GM18508 (cell line): ENCODE results near the gene UBR4.

ENCODE experiments used
- ATAC-seq: cut with Tn5 transposase; IDR thresholded peaks from one replicate; pipeline ENCODE4 v1.9.1; 2021; ENCODE audit warnings: moderate number of reproducible peaks; ENCODE audit not compliant: insufficient read depth, unreplicated experiment

The UBR4 gene

GRCh38 chr1:19062258-19063029 is 147.6 kb downstream of the UBR4 start:
- no peak for ATAC-seq

DNA sequence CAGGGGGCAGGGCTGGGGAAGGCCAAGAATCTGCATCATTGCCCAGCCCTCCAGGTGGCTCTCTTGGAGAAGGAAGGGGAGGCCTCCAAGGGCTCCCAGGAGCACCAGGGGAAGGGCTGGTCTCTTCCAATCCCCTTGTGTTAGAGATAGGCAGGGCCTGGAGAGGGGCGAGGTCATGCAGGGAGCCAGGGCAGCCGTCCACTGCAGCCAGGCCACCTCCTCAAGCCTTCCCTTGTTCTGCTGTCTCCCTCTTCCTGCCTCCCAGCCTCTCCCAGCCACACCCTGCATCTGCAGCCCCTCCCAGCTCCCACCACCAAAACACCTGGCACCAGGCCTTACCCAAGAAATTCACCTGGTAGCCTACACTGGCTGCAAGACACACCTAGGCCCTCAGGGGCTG is 148.3 kb downstream of the UBR4 start:
- no peak for ATAC-seq

DNA sequence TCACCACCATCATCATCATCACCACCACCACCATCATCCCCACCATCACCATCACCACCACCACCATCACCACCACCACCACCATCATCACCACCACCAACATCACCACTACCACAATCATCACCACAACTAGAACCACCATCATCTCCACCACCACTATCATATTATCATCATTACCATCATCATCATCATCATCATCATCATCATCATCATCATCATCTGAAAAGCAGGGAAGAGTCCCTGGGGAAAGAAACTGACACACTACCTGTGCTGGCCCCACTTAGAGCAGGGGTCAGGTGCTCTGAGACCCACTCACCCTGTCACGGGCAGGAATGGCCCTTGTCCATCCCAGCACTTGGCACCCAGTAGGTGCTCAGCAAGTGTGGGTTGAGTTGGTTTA is 148.7 kb downstream of the UBR4 start:
- ATAC-seq: no peak

DNA sequence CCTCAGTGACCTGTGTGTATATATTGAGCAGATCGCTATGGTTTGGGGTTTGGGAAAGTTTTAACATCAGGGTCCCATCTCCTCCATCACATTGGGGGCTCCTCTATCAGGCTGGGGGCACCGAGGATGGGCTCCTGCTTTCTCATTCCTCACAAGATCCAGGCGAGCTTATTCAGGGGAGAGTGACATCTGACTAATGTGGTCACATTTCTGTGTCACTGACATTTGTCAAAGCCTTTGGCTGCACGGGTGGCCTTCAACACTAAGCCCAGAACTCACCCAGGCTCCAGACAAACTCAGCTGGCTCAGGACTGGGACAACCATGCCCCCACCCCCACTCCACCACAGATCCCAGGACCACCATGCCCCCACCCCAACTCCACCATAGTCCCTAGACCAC is 150.3 kb downstream of the UBR4 start:
- no peak for ATAC-seq

DNA sequence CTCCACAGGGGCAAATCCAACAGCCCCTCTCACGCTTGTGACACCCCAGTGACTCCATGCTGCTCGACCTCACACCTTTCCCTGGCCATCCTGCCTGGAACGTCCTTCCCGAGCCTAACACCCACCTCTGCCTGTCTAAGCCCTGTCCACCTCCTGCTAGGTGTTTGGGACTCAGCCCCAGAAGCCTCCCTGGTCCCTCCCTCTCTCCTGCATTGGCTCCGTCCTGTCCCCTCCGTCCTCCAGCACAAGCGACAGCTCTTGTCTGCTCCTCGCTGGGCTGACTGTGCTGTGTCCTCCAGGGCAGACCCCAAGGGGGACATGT is 151.6 kb downstream of the UBR4 start:
- ATAC-seq: no peak

DNA sequence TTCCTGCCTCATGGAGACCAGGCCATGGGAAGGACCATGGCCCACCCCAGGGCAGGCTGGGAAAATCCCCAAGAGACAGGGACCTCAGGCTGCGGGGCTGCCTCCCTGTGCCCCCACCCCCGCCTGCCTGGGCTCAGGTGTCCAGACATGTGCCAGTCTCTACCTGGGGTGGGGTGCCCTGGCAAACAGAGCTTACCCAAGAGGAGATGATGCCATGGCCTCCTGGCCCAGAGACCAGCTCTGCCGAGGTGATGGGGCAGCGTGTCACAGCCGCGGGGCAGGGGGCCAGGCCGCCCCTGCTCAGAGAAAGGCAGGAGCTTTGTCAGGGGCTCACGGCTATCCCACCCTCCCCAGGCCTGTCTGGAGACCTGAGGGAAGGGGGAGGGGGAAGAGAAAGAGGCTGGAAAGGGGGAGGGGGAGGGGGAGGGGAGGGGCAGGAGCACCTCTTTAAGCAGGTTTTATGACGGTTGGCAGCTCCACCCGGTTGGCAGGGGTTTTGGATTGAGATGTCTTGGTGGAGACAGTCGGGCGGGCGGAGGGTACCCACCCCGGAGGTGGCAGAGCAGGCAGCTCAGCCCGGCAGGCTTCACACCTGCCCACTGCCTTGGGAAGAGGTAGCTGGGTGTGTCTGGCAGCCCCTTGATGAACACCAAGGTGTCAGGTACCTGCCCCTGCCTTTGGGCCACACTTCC is 152.1 kb downstream of the UBR4 start:
- ATAC-seq: no peak

DNA sequence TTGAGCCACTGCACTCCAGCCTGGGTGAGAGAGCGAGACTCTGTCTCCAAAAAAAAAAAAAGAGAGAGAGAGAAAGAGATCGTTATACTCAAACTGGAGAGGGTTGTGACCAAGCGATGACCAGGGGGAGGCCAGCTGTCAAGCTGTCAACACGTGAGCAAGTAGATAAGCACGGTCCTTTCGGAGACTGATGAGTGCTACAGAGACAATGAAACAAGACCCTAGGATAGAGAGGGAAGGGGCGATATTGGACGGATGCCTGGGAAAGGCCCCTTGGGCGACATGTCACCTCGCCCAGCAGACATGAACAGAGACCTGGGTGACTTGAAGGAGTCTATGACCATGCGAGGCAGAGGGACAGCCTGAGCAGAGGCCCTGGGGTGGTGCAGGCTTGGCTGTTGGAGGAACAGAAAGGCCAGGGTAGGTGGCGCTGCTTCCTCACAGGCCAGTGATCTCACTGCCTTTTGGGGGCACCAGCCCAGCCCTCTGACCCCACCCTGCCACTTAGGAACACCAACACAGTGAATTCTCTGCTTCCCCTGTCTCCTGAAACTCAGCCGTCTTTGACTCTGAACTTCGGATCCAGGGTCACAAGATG is 152.8 kb downstream of the UBR4 start:
- no peak for ATAC-seq

DNA sequence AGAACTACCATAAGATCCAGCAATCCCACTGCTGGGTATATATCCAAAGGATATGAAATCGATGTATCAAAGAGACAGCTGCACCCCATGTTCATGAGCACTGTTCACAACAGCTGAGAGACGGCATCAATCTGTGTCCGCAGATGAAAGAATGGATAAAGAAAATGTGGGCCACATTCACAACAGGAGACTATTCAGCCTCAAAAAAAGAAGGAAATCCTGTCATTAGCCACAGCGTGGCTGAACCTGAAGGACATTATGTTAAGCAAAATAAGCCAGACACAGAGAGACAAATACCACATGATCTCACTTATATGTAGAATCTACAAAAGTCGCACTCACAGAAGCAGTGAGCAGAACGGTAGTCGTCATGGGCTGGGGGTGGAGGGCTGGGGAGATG is 154.4 kb downstream of the UBR4 start:
- ATAC-seq: no peak

- no peak for ATAC-seq
Observed at GRCh38 chr1:19055001-19055400, 155.1 kb downstream of the UBR4 start.

DNA sequence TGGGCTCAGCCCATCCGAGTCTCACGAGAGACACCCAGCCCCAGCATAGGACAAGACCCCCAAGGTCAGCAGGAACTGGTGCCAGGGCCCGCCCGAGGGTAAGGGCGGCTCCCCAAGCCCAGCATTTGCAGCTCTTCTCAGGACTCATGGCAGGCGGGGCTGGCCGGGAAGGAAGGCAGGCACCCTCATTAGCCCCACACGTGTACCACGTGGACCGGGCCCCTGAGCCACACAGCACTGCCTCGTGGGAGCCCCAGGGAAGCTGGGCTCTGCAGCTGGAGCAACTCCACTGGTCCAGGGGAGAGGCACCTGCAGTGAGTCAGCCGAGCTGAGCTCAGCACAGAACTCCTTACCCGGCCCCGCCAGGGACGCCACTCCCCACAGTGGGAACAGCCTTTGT is 155.8 kb downstream of the UBR4 start:
- no peak for ATAC-seq

- ATAC-seq: no peak
Observed at GRCh38 chr1:19053486-19053885, 156.6 kb downstream of the UBR4 start.

- ATAC-seq: no peak
Observed at GRCh38 chr1:19049798-19050197, 160.3 kb downstream of the UBR4 start.

DNA sequence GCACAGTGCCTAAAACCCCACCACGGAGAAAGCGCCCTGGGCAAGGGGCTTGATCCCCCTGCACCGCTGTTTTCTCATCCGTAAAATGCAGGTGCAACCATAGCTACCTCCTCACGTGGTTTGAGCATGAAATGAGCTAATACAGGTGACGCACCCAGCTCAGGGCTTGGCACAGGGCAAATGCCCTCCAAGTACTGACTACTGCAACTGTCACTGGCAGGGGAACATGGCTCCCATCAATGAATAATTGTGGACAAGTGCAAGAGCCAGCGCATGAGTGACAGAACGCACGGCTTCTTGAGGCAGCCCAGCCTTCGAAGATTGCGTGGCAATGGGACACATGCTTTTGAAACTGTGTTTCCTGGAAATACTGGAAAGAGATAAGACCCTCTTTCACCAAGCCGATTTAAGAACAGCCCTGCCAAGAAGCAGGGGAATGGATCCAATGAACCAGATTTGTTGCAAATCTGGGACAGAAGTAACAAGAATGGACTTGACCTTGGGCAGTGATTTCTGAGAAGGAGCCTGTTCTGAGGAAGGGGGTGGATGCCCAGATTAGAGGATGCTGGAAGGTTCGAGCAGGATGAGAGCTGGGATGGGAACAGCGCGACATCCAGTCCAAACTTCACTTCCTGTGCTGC is 160.8 kb downstream of the UBR4 start:
- no peak for ATAC-seq

- ATAC-seq: no peak
Observed at GRCh38 chr1:19046972-19047731, 162.9 kb downstream of the UBR4 start.

- ATAC-seq: no peak
Observed at GRCh38 chr1:19045898-19046880, 163.9 kb downstream of the UBR4 start.

DNA sequence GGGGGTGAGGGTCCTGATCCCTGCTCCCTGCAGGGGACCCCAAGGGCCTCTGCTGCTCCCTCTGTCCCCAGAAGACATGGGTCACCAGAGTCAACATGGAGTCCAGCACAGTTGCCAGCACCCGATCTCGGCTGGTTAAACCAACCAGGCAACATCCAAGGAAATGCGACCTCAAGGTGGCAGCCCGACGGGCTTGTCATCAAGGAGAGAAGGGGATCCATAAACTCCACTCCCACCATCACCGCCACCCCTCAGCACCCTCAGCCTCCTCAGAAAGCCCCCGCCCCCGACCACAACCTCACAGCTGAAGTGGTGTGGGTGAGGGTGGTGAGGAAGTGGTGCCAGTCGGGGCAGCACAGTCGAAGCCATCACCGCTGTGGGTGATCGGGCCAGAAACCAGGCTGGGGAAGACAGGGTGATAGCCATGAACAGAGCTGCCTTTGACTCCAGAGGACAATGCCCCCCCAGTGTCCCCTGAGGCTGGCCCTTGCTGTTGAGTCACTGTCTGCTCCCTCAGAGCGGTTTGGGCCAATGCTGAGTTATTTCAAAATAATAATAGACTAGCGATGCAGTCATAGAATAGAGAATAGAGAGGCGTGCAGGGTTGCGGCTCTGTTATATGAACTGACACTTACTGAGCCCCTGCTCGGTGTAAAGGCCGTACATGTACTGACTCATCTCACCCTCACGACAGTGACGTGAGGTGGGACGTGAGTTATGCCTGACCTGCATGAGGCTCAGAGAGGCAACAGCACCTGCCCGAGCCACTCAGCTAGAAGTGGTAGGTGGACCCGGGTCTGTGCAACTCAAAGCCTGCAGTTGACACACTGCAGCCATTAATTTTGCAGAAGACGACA is 164.9 kb downstream of the UBR4 start:
- ATAC-seq: no peak

GRCh38 chr1:19044471-19044870 is 165.6 kb downstream of the UBR4 start:
- no peak for ATAC-seq

- no peak for ATAC-seq
Observed at GRCh38 chr1:19043579-19044443, 166.3 kb downstream of the UBR4 start.
